Measurements from ENCODE around the gene UEVLD. TPM values are rescaled to one million over a fixed set of nuclear protein-coding genes. Genes with fewer than 3 reads are reported as not detected.

The UEVLD gene
- 12.4 and 13.0 TPM in 2 replicates for polyA plus RNA-seq

GRCh38 chr11:18588297-18589252, at the start of gene UEVLD:
Gene UEVLD (minus strand): TSS chr11:18588734. CDS start chr11:18588654, 80 bp downstream.

GRCh38 chr11:18634140-18635032, 45.9 kb upstream of the UEVLD start, which contains the start of gene SPTY2D1:
Gene SPTY2D1 (minus strand): TSS chr11:18634342. CDS start chr11:18634257, 85 bp downstream.

GRCh38 chr11:18599739-18600230, 11.3 kb upstream of the UEVLD start, which contains the start of gene MISFA:
Gene MISFA (plus strand): TSS chr11:18599789. CDS start chr11:18599929, 140 bp downstream.

GRCh38 chr11:18526521-18527296, 61.8 kb downstream of the UEVLD start, which contains the start of gene TSG101:
Gene TSG101 (minus strand): TSS chr11:18526942. CDS start chr11:18526816, 126 bp downstream.

Other genes starting within 250 kb of the UEVLD start
- gene LDHA, start 194.2 kb downstream of the UEVLD start, polyA plus RNA-seq, result 174 and 360 TPM in 2 replicates
- 3.5 TPM in 1 of 2 replicates, not detected in the other for gene LDHC, start 176.4 kb downstream of the UEVLD start, polyA plus RNA-seq
- gene LDHAL6A, start 132.9 kb downstream of the UEVLD start, polyA plus RNA-seq, result 0.15 TPM in 1 of 2 replicates, not detected in the other
- gene TSG101, start 61.8 kb downstream of the UEVLD start, polyA plus RNA-seq, result 56.9 and 72.8 TPM in 2 replicates
- gene MISFA, start 11.1 kb upstream of the UEVLD start, polyA plus RNA-seq, result 2.6 and 3.8 TPM in 2 replicates
- gene SPTY2D1, start 45.6 kb upstream of the UEVLD start, polyA plus RNA-seq, result 5.7 and 10.0 TPM in 2 replicates
- 0.09 and 0.11 TPM in 2 replicates for gene TMEM86A, start 110.0 kb upstream of the UEVLD start, polyA plus RNA-seq
- gene IGSF22, start 137.5 kb upstream of the UEVLD start, polyA plus RNA-seq, result 1.8 and 1.9 TPM in 2 replicates
- gene PTPN5, start 203.1 kb upstream of the UEVLD start, polyA plus RNA-seq, result 3.3 and 6.5 TPM in 2 replicates